Activated effector memory CD4-positive, alpha-beta T cell treated with anti-CD3 and anti-CD28 coated beads, Interleukin-2, amount 50 U/mL, for 16 hours (primary cell): ENCODE measurements around the gene RNPEPL1.
"Not testable (repeated sequence)": the region's sequence is repeated elsewhere in the genome, so short reads cannot be mapped to it uniquely, and the experiment has no call there.

Source experiments
- DNase-seq: peaks from one replicate; pipeline ENCODE4 v3.0.0-alpha.2; 2020

The RNPEPL1 gene, protein sequence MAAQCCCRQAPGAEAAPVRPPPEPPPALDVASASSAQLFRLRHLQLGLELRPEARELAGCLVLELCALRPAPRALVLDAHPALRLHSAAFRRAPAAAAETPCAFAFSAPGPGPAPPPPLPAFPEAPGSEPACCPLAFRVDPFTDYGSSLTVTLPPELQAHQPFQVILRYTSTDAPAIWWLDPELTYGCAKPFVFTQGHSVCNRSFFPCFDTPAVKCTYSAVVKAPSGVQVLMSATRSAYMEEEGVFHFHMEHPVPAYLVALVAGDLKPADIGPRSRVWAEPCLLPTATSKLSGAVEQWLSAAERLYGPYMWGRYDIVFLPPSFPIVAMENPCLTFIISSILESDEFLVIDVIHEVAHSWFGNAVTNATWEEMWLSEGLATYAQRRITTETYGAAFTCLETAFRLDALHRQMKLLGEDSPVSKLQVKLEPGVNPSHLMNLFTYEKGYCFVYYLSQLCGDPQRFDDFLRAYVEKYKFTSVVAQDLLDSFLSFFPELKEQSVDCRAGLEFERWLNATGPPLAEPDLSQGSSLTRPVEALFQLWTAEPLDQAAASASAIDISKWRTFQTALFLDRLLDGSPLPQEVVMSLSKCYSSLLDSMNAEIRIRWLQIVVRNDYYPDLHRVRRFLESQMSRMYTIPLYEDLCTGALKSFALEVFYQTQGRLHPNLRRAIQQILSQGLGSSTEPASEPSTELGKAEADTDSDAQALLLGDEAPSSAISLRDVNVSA

DNA sequence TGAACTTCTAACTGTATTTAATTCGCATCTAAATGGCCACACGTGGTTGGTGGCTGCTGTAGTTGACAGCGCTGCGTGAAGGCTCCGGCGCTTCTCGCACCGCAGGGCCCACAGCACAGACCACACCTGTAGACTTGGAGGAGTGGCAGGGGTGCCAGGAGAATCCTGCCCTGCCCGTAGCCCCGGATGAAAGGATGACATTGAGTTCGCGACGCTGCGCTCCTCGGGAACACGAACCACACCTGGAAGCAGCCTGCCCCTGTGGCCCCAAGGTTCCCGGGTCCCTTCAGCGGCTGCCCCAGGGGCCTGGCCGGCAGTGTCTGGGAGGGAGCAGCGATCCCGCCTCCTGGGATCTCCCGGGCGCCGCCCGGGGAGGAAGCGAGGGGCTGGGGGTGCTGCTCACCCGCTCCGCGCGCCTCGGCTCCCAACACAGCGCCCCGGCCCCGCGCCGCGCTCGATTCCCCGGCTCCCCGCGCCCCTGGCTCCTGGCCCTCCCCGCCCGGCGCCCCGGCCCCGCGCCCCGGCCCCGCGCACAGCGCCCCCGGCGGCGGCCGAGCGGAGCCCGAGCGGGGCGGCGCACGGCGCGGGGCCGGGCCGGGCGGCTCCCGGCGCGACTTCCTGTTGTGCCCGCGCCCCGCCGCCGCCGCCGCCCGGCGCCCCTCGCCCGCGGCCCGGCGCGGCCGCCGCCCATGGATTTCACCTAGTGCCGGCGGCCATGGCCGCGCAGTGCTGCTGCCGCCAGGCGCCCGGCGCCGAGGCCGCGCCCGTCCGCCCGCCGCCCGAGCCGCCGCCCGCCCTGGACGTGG, at the start of gene RNPEPL1:
Gene RNPEPL1, plus strand, starts transcription at position 613 of the 806 bp plus-strand sequence. Its CDS starts 103 bp downstream, at position 716.
- peak; percentile 87 for DNase-seq

DNA sequence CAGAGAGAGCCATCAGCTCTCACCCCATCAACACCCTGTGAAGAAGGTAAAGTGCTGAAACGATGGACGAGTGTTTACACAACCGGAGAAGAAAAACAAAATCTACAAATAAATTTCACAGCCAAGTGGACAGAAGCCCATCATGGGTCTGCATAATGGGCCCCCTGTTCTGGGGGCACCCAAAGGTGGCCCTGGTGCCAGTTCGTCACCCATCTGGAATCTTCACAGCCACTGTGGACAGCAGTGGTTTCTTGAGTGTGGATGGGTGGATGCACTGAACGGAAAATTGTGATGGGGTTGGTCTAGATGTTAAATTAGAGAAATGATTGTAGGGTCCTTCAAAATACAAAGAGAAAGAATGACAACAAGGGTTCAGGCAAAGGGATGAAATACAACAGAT, 49.3 kb upstream of the RNPEPL1 start:
- no peak for DNase-seq

DNA sequence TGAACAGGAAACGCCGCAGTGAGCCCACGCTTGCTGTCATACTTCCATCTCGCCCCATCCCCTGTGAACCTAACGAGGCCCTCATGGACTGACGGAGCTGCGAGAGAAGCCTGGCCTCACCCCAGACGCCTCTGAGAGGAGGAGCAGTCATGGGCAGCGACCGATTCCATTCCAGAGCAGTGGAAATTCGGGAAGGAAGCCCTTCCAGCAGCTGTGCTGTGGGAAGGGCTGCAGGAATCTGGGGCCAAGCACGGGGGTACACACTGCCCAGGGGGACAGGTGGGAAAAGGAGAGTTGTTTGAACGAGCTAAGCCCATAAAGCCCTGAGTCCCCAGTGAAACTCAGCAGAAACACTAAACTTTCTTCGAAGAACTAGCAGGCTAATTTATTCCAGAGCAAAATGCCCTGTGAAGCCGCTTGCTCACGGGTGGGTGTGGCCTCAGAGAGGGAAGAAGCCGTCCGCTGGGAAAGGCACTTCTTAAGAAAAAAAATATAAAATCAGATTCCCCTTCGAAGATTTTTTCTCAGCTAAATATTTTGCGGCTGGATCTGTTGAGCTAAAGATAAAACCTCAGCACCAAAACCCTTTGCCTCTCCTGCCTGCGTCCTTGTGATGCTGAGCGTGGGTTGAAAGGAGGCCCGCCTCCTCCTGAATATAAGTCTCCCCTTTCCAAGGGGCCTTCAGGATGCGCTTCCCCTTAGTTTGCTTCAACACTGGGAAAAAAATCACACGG, 48.7 kb upstream of the RNPEPL1 start:
- peak; percentile 34 for DNase-seq

DNA sequence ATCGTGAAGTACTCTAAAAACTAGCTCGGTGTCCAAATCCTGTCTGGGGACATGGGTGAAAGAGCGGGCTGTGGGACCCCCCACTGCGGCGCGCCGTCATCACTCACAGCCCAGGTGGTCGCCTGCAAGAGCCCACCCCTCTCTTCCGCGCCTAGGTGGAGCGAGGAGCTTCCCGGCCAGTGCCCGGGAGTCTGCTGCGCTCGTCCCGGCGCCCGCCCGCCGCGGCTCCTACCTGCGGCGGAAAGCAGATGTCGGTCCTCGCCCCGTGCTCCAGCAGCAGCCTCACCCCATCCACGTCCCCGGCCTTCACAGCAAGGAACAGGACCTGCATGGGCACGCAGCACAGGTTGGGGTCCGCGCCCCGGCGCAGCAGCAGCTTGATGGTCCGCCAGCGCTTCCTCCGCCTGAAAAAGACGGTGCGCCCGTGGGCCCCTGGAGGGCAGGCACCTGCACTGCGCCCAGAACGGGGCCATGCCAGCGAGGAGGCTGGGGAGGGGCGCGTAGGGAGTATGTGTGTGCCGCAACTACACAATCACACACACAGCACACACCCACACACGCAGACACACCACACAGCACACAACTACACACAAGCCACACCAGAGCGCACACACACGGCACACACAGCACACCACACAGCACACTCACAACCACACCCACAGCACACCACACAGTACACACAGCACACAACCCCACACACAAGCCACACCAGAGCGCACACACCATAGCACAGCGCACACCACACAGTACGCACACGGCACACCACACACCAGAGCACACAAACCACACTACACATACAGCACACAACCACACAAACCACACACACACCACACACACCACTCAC, 47.9 kb upstream of the RNPEPL1 start:
- peak; percentile 57 for DNase-seq

DNA sequence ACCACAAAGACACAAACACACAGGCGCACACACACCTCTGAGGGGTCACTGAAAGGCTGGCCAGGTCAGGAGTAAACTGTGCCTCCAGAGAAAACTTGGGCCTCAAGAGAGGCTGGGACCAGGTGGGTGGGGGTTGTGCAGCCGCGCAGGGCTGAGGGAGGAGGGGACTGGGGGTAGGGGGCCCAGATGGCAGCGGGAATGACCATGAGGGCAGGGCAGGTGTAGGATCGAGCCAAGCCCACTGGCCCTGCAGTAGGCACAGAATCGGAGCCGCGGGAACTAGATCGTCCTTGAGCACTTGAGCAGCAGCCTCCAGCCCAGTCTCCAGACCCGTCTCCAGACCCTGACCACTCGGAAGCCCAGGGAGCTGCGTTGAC, 47.3 kb upstream of the RNPEPL1 start:
- DNase-seq, result peak; percentile 56

DNA sequence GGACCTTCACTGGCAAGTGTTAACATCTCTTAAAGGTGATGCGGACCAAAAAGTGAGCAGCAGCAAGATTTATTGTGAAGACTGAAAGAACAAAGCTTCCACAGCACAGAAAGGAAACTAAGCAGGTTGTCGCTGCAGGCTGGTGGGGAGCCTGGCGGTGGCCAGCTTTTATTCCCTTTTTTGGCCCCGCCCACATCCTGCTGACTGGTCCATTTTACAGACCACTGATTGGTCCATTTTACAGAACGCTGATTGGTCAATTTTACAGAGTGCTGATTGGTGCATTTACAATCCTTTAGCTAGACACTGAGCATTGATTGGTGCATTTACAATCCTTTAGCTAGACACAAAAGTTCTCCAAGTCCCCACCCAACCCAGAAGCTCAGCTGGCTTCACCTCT, 46.4 kb upstream of the RNPEPL1 start:
- DNase-seq, result not testable (repeated sequence)

DNA sequence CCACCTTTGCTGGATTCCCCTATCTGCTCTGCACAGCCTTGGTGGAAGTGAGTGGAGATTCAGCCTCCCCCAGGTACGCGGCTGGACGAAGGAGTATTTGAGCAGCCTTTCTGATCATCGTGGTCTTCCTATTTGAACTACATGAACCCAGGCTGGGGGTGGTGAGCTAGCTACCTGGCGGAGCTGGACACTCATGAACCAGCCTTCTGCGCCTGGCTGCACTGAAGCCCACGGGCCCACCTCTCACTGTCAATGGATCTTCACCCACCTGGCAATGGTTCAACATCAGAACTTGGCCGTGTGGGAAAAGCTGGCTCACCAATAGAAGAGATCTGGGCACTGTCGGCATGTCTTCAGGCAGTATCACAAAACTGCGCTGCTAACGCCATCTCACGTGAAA, 45.9 kb upstream of the RNPEPL1 start:
- no peak for DNase-seq

DNA sequence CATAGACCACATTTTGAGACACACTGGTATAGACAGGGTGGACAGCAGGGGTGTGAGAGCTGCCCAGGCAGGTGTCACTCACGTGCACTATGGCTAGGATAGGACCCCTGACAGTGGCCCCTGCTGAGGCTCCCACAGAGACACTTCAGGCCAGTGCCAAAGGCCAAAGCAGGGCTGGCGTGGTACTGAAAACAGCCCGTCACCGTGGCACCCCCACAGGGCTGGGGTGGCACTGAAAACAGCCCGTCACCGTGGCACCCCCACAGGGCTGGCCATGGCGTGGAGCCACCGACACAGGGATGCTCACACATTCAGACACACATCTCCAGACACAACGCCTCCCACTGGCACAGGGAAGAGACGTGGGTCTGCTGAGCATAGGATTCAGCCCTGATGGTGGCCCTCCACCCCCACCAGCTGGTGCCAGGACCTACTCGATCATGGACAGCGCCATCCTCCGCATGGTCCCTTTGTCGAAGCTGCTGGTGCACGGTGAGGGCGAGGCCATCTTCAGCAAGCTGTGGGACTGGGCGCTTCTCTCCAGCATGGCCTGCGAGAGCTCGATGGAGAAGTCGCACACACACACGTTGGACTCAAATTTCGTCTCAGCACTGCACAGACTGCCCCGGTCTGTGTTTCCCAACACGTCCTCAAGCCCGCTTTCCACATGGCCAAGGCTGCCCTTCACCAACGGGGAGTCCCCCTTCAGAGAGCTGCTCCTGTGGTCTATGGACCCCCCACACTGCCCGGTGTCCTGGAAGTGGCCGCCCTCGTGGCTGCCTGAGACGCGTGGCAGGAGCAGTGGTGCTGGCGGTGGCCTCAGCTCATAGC, 44.6 kb upstream of the RNPEPL1 start:
- peak; percentile 58 for DNase-seq

DNA sequence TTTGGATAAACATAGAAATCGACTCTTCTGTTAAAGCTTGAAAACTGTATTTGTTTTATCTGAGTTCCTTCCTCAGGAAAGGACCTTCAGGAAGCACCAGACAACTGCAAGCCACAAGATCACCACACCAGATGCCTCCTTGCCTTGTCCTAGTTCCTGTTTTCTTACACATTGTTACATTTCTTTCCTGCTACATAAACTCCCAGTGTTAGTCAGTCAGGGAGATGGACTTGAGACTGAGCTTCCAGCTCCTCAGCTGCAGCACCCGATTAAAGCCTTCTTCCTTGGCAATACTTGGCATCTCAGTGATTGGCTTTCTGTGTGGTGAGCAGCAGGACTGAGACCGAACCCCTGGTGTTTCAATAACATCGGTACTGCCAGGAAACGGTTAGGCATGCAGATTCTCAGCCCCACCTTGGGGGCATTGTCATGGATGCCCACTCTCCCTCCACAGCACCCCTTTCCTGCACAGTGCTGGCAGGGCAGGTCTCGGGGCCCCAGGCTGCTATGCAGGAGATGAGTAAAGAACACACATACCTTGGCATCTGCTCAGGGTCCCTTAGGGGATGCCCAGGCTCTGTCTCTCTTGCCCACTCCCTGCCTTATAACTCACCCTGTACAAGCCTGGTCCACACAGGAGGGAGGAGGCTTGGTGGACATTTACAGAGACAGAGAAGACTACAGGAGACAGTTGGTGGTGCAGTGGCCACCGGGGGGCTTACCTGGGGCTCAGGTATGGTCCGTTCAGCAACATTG, 43.1 kb upstream of the RNPEPL1 start:
- DNase-seq, result no peak

DNA sequence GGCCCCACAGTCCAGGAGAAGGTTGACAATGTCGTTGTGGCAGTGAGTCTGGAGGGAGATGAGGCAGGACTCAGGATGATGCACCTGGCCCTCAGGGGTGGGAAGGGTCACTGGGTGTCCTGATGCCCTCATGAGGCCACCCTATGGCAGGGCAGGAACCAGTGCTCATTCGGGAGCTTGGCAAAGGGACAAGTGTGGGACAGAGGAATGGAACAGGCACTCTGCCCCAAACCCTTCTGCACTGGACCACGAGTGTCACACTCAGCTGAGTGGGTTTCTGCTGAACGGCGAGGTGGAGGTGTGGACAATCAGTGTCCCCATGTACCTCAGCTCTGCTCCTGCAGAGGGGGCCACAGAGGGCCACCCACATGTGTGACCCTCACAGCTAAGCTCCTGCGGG, 42.5 kb upstream of the RNPEPL1 start:
- DNase-seq, result no peak

DNA sequence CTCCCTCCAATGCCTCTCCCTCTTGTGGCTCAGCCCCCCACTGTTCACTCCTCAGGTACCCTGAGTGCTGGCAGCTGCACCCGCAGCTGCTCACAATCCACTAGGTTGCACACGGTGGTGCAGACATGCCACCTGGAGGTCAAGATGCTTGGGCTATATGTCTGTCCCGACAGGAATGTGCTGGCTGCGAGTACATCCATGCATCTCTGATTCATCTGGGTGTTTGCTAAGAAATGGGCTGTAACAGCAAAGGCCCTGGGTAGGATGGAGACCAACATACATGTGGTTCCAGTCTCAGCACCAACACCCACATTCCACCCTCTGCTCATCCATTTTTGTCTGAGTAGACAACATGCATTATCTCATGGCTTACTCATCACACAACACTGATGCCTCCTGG, 41.8 kb upstream of the RNPEPL1 start:
- DNase-seq, result no peak

DNA sequence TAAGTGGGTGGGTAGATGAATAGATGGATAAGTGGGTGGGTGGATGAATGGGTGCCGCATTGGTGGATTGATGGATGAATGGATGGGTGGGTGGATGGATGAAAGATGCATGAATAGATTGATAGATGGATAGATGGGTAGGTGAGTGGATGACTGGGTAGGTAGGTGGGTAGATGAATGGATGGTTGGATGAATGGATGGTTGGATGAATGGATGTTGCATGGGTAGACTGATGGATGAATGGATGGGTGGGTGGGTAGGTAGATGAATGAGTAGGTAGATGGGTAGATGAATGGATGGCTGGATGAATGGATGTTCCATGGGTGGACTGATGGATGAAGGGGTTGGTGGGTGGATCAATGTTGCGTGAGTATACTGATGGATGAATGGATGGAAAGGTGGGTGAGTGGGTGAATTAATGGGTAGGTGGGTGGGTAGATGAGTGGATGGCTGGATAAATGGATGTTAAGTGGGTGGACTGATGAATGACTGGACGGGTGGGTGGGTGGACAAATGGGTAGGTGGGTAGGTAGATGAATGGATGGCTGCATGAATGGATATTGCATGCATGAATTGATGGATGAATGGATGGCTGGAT, 41.0 kb upstream of the RNPEPL1 start:
- no peak for DNase-seq

DNA sequence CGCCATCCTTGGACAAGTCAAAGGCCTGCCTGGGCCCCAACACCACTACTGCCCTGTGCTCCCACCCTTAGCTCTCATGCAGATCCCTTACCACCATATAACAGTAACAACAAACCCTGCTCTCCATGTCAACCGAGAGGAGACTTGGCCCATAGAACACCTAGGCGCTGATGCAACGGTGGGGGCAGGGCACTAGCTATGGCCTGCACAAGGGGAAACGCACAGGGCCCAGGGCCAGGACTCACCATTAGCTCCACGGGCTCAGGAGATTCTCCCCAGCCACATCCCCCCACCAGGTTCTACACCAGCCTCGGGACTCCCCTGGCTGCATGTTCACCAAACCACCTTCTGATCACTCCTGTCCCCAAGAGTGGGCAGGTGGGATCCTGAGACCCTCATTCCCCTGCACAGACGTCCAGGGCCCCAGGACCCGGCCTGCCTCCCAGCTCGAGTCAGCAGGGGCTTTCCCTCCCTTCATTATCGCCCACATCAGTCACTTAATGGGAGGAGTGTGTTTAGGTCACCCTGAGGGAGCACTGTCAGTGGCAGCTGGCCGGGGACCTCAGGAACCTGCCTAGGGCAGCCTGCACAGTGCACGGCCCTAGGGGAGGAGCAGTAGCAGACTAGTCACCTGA, 39.8 kb upstream of the RNPEPL1 start:
- no peak for DNase-seq

DNA sequence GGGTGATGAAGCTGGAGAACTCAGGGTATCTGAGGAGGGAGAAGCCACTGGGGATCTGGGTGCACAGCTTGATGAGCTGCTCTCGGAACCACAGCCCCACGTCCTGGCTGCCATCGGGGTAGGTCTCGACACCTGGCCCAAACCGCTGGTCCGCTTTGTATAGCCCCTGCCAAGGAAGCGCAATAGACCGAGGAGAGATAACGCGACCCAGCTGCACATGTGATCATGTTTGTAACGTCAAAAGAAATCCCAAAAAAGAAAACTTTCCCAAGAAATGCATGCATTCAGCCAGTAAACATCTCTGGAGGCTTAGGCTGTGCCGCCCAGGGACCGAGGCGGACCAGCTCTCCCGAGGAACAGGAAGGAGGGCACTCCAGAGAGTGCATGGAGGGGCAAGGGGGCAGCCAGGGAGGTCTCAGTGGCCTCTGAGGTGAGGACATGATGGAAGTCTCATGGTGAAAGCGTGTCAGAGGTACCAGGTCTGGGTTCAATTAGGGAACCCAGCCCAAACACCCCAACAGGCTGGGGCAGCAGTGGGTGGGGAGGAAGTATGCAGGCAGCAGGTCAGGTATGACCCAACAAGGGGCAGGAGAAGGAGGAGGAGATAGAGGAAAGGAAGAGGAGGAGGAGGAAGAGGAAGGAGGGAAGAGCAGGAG, 38.8 kb upstream of the RNPEPL1 start:
- DNase-seq, result no peak

DNA sequence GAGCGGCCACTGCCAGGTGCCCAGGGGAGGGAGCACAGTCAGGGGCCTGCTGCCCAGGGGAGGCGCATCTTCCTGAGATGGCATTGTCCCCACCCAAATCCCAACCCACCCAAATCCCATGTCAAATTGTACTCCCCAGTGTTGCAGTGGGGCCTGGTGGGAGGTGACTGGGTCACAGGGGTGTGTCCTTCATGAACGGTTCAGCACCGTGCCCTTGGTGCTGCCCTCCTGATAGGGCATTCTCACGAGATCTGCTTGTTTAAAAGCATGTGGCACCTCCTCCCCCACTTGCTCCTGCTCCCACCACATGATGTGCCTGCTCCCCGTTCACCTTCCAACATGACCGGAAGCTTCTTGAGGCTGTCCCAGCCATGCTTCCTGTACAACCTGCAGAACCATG, 38.1 kb upstream of the RNPEPL1 start:
- DNase-seq, result no peak

DNA sequence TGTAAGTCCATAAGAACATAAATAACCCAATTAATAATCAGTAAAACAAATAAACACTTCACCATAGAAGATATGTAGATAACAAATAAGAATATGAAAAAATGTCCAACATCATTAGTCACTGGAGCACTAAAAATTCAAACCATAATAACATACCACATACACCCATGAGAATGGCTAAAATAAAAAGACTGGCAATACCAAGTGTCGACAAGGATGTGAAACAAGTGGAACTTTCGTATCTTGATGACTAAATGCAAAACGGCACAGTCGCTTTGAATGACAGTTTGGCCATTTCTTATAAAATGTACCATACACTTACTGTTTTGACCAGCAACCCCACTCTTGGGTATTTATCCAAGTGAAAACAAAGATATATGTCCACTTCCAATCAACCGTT, 37.2 kb upstream of the RNPEPL1 start:
- no peak for DNase-seq

DNA sequence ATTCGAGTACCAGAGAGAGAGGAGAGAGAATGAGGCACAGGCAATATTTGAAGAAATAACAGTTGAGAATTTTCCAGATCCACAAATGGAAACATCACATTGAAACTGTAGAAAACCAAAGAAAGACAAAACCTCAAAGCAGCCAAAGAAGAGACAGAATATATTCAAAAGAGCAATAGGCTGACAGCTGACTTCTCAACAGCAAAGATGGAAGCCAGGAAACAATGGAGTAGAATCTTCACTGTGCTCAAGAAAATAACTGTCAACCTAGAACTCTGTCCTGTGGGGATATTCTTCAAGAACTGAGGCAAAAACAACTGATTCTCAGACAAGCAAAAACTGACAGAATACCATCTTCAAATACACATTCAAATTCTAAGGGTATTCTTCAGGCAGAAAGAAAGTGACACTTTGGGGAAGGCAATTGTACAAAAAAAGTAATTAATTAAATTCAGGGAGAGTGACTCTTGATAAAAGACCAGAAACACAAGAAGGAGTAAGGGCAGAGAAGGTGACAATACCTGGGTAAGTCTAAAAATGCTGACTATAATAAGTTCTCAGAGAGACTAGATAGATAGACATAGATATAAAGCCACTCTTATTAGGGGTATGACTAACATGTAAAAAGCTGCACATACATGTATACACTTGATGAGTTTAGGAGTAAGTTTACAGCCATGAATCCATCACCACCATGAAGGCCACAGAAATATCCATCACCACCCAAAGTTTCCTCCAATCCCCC, 36.1 kb upstream of the RNPEPL1 start:
- DNase-seq, result no peak
